DND-41 (cell line): ENCODE results near the gene PI4K2B.
"Not testable (repeated sequence)": the region's sequence is repeated elsewhere in the genome, so short reads cannot be mapped to it uniquely, and the experiment has no call there.

Source experiments
- ATAC-seq: fragments of 200-7000 bp; cut with Tn5 transposase; 3 replicates; pipeline ENCODE4 v1.9.1; 2021; ENCODE audit warnings: low read depth; ENCODE audit not compliant: insufficient read depth
- DNase-seq: peaks from one replicate; pipeline ENCODE4 v3.0.0-alpha.2; 2020
- H2AFZ ChIP-seq: 2 replicates; pipeline ENCODE4 v1.6.0; 2012; ENCODE audit warnings: low read depth, low read length
- H3K27ac ChIP-seq: 2 replicates; pipeline ENCODE4 v1.5.1; 2012; ENCODE audit warnings: low read length, inconsistent platforms
- H3K27me3 ChIP-seq: fragments of 200-600 bp; sonication (generic); 2 replicates; pipeline ENCODE4 v1.6.0; 2012; ENCODE audit warnings: low read length, mild to moderate bottlenecking, inconsistent platforms; ENCODE audit not compliant: insufficient read depth, poor library complexity
- H3K36me3 ChIP-seq: 2 replicates; pipeline ENCODE4 v1.5.1; 2012; ENCODE audit warnings: low read length, inconsistent platforms; ENCODE audit not compliant: insufficient read depth
- H3K4me1 ChIP-seq: 2 replicates; pipeline ENCODE4 v1.5.1; 2012; ENCODE audit warnings: mild to moderate bottlenecking, low read length; ENCODE audit not compliant: insufficient read depth
- H3K4me2 ChIP-seq: 2 replicates; pipeline ENCODE4 v1.6.0; 2012; ENCODE audit warnings: mild to moderate bottlenecking, moderate library complexity, low read length, inconsistent platforms; ENCODE audit not compliant: insufficient read depth
- H3K4me3 ChIP-seq, 2 experiments: fragments of 200-600 bp in 1 of 2; shearing (Covaris generic) in 1 of 2; 2 replicates each; pipeline ENCODE4 v1.5.1; 2012 to 2016; ENCODE audit warnings: inconsistent platforms in 2 of 2, low read length in 2 of 2, mild to moderate bottlenecking in 2 of 2, low read depth in 1 of 2, moderate library complexity in 1 of 2
- H3K79me2 ChIP-seq: 2 replicates; pipeline ENCODE4 v1.6.0; 2012; ENCODE audit warnings: low read length, inconsistent platforms; ENCODE audit not compliant: insufficient read depth
- H3K9ac ChIP-seq: 2 replicates; pipeline ENCODE4 v1.6.0; 2012; ENCODE audit warnings: low read depth, mild to moderate bottlenecking, inconsistent platforms, low read length, moderate library complexity
- H3K9me3 ChIP-seq: 2 replicates; pipeline ENCODE4 v1.5.1; 2012; ENCODE audit warnings: low read length, moderate library complexity, mild to moderate bottlenecking, inconsistent platforms; ENCODE audit not compliant: insufficient read depth, severe bottlenecking
- H4K20me1 ChIP-seq: 2 replicates; pipeline ENCODE4 v1.6.0; 2012; ENCODE audit warnings: low read length; ENCODE audit not compliant: insufficient read depth
- CTCF ChIP-seq: IDR thresholded peaks from 2 replicates; pipeline ENCODE4 v1.5.1; 2012; ENCODE audit warnings: borderline replicate concordance, low read length, moderate library complexity, mild to moderate bottlenecking; ENCODE audit not compliant: poor library complexity, severe bottlenecking; ENCODE audit errors: extremely low read depth
- EZH2 ChIP-seq: IDR thresholded peaks from 3 replicates; pipeline ENCODE4 v1.6.1; 2012; ENCODE audit warnings: borderline replicate concordance, low read depth, mild to moderate bottlenecking, moderate library complexity, low read length, inconsistent platforms; ENCODE audit not compliant: severe bottlenecking

PI4K2B gene

GRCh38 chr4:25252230-25253070 lies 18.6 kb downstream of the PI4K2B start:
- Histone ChIP-seq H3K79me2 (peaks cover 38% of the 10 kb centered on the region), H3K27ac (no peak overlapping the region), H3K4me2 (no peak overlapping the region)

GRCh38 chr4:25253071-25253445 lies 19.2 kb downstream of the PI4K2B start:
- Histone ChIP-seq H3K27me3 (no peaks in the 10 kb centered on the region), H3K4me1 (no peaks in the 10 kb centered on the region), H3K36me3 (peaks cover 27% of the 10 kb centered on the region), H3K4me3 (no peak overlapping the region), H3K4me2 (no peak overlapping the region), H3K27ac (no peak overlapping the region), H3K9ac (no peak overlapping the region), H3K9me3 (peaks cover 3% of the 10 kb centered on the region), H4K20me1 (peaks cover 8% of the 10 kb centered on the region; the same call in 1 of the 2 replicates), H2AFZ (no peak overlapping the region), H3K79me2 (peaks cover 32% of the 10 kb centered on the region)
- DNase-seq: no peak
- no peak for ATAC-seq
- TF ChIP-seq EZH2 (no peak), CTCF (no peak)

More at GRCh38 chr4:25252230-25253070, 18.6 kb downstream of the PI4K2B start:
- Histone ChIP-seq H3K4me1 (no peaks in the 10 kb centered on the region), H4K20me1 (peaks cover 8% of the 10 kb centered on the region; the same call in 1 of the 2 replicates), H3K9me3 (peaks cover 4% of the 10 kb centered on the region), H3K4me3 (no peak overlapping the region), H3K9ac (no peak overlapping the region), H3K27me3 (no peaks in the 10 kb centered on the region), H2AFZ (no peak overlapping the region), H3K36me3 (peaks cover 29% of the 10 kb centered on the region)
- ATAC-seq: no peak
- DNase-seq: no peak
- TF ChIP-seq CTCF: no peak
- TF ChIP-seq EZH2: no peak

GRCh38 chr4:25253786-25254185 lies 20.0 kb downstream of the PI4K2B start:
- not testable (repeated sequence) for DNase-seq, H4K20me1 ChIP-seq, H3K9ac ChIP-seq, H3K4me3 ChIP-seq, H3K27me3 ChIP-seq, ATAC-seq, H3K4me2 ChIP-seq, H2AFZ ChIP-seq, H3K9me3 ChIP-seq, H3K4me1 ChIP-seq, H3K27ac ChIP-seq
- peaks cover 27% of the 10 kb centered on the region for H3K36me3 ChIP-seq
- peaks cover 29% of the 10 kb centered on the region for H3K79me2 ChIP-seq

- H3K79me2 ChIP-seq: peaks cover 1% of the 10 kb centered on the region; the same call in 1 of the 2 replicates
- ATAC-seq (no peak), DNase-seq (no peak)
- no peak overlapping the region for H3K9ac ChIP-seq
- H3K9me3 ChIP-seq: no peaks in the 10 kb centered on the region
- H3K4me1 ChIP-seq: no peaks in the 10 kb centered on the region
- H4K20me1 ChIP-seq: no peaks in the 10 kb centered on the region
- H3K4me2 ChIP-seq: no peak overlapping the region
- no peak overlapping the region for H2AFZ ChIP-seq
- no peaks in the 10 kb centered on the region for H3K27me3 ChIP-seq
- H3K27ac ChIP-seq: no peak overlapping the region
- H3K4me3 ChIP-seq: no peak overlapping the region
- H3K36me3 ChIP-seq: peaks cover 56% of the 10 kb centered on the region
- TF ChIP-seq CTCF (no peak), EZH2 (no peak)
Observed at GRCh38 chr4:25258980-25259578, 25.2 kb downstream of the PI4K2B start.
